Chondrocyte (in vitro differentiated cells): Measurements from ENCODE around the gene PCYOX1L. TPM values are rescaled to one million over a fixed set of nuclear protein-coding genes. Genes with fewer than 3 reads are reported as not detected.

Experiments
- DNase-seq: peaks from one replicate; pipeline ENCODE4 v3.0.0; 2021; ENCODE audit warnings: mixed read lengths, low spot score
- H3K27ac Mint-ChIP-seq: one replicate; pipeline ENCODE4 v1.8.0; 2021; ENCODE audit warnings: mild to moderate bottlenecking, moderate library complexity, mixed read lengths; ENCODE audit not compliant: unreplicated experiment
- H3K27me3 Mint-ChIP-seq: 2 replicates; pipeline ENCODE4 v1.8.0; 2021; ENCODE audit warnings: low read depth, mixed read lengths
- H3K36me3 Mint-ChIP-seq: 2 replicates; pipeline ENCODE4 v1.8.0; 2021; ENCODE audit warnings: low read depth, mixed read lengths
- H3K4me1 Mint-ChIP-seq: 2 replicates; pipeline ENCODE4 v1.8.0; 2021; ENCODE audit warnings: low read depth, mild to moderate bottlenecking, mixed read lengths
- H3K4me3 Mint-ChIP-seq: one replicate; pipeline ENCODE4 v1.8.0; 2021; ENCODE audit warnings: mild to moderate bottlenecking, moderate library complexity, mixed read lengths; ENCODE audit not compliant: unreplicated experiment
- H3K9me3 Mint-ChIP-seq: 2 replicates; pipeline ENCODE4 v1.8.0; 2021; ENCODE audit warnings: low read depth, mixed read lengths
- total RNA-seq: library from RNA; stranded (reverse); gene quantifications from 3 replicates; pipeline ENCODE4 v1.2.1, GENCODE V29; 2021
- TF ChIP-seq, protein P1 (sequence below): fragments of 200-600 bp; sonication (generic); IDR thresholded peaks from 2 replicates; pipeline ENCODE4 v1.5.0; 2021; ENCODE audit warnings: antibody characterized with exemption, mild to moderate bottlenecking, moderate library complexity

The PCYOX1L gene
- total RNA-seq, 1 donor from 2014 or later, result 7.1 TPM

DNA sequence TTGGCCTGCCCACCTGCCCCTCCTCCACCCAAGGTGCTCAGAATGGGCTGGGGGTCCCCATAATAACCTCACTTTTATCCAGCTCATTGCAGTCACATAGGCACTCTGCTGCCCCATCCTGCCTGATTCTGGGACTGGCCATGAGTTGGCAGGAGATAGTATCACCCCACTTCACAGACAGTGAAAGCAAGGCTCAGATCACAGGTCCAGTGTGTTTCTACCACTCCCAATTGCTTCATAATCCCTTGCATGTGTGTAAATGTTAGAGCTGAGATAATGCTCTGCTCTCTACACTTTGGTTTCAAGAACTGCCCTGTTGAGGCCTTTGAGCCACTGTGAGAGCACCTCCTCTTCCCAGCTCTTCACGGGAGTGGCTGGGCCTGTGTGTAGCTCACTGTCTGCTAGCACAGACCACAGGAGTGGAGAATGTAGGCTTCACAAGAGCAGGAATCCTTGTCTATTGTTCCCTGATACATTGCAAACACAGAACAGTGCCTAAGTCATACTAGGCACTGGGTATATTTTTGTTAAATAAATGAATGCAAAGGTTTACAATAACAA lies 8.4 kb downstream of the PCYOX1L start:
- no peaks in the 10 kb centered on the region for H3K36me3 Mint-ChIP-seq

GRCh38 chr5:149367249-149367971 lies 9.6 kb downstream of the PCYOX1L start:
- TF ChIP-seq, protein P1, sequence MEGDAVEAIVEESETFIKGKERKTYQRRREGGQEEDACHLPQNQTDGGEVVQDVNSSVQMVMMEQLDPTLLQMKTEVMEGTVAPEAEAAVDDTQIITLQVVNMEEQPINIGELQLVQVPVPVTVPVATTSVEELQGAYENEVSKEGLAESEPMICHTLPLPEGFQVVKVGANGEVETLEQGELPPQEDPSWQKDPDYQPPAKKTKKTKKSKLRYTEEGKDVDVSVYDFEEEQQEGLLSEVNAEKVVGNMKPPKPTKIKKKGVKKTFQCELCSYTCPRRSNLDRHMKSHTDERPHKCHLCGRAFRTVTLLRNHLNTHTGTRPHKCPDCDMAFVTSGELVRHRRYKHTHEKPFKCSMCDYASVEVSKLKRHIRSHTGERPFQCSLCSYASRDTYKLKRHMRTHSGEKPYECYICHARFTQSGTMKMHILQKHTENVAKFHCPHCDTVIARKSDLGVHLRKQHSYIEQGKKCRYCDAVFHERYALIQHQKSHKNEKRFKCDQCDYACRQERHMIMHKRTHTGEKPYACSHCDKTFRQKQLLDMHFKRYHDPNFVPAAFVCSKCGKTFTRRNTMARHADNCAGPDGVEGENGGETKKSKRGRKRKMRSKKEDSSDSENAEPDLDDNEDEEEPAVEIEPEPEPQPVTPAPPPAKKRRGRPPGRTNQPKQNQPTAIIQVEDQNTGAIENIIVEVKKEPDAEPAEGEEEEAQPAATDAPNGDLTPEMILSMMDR, result peak; percentile 93
- Mint-ChIP-seq H3K36me3 (no peaks in the 10 kb centered on the region), H3K27me3 (no peaks in the 10 kb centered on the region), H3K27ac (no peak overlapping the region), H3K4me1 (peaks cover 26% of the 10 kb centered on the region), H3K9me3 (no peaks in the 10 kb centered on the region), H3K4me3 (no peak overlapping the region)
- no peak for DNase-seq

More for the DNA sequence above, 8.4 kb downstream of the PCYOX1L start:
- H3K4me1 Mint-ChIP-seq, result peaks cover 16% of the 10 kb centered on the region
- no peaks in the 10 kb centered on the region for H3K27me3 Mint-ChIP-seq
- DNase-seq, result no peak
- no peak overlapping the region for H3K4me3 Mint-ChIP-seq
- H3K27ac Mint-ChIP-seq, result no peak overlapping the region
- TF ChIP-seq, protein P1, result no peak
- no peaks in the 10 kb centered on the region for H3K9me3 Mint-ChIP-seq

DNA sequence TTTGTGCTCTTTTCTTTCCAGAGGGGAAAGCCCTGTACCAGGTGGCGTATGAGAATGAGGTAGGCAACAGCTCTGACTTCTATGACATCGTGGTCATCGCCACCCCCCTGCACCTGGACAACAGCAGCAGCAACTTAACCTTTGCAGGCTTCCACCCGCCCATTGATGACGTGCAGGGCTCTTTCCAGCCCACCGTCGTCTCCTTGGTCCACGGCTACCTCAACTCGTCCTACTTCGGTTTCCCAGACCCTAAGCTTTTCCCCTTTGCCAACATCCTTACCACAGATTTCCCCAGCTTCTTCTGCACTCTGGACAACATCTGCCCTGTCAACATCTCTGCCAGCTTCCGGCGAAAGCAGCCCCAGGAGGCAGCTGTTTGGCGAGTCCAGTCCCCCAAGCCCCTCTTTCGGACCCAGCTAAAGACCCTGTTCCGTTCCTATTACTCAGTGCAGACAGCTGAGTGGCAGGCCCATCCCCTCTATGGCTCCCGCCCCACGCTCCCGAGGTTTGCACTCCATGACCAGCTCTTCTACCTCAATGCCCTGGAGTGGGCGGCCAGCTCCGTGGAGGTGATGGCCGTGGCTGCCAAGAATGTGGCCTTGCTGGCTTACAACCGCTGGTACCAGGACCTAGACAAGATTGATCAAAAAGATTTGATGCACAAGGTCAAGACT lies 10.3 kb downstream of the PCYOX1L start:
- H3K4me1 Mint-ChIP-seq, result peaks cover 28% of the 10 kb centered on the region
- no peaks in the 10 kb centered on the region for H3K9me3 Mint-ChIP-seq
- no peaks in the 10 kb centered on the region for H3K36me3 Mint-ChIP-seq
- H3K27me3 Mint-ChIP-seq, result no peaks in the 10 kb centered on the region
- TF ChIP-seq, protein P1, result no peak
- H3K27ac Mint-ChIP-seq, result no peak overlapping the region
- DNase-seq, result no peak
- H3K4me3 Mint-ChIP-seq, result no peak overlapping the region

GRCh38 chr5:149370878-149371277 lies 13.0 kb downstream of the PCYOX1L start:
- TF ChIP-seq, protein P1, result no peak
- no peaks in the 10 kb centered on the region for H3K36me3 Mint-ChIP-seq
- H3K9me3 Mint-ChIP-seq, result no peaks in the 10 kb centered on the region
- no peaks in the 10 kb centered on the region for H3K27me3 Mint-ChIP-seq
- DNase-seq, result no peak
- H3K27ac Mint-ChIP-seq, result no peak overlapping the region
- H3K4me3 Mint-ChIP-seq, result no peak overlapping the region
- H3K4me1 Mint-ChIP-seq, result peaks cover 28% of the 10 kb centered on the region

GRCh38 chr5:149371296-149371962 lies 13.6 kb downstream of the PCYOX1L start:
- Mint-ChIP-seq H3K27me3 (no peaks in the 10 kb centered on the region), H3K27ac (no peak overlapping the region), H3K4me1 (peaks cover 28% of the 10 kb centered on the region), H3K9me3 (no peaks in the 10 kb centered on the region), H3K4me3 (no peak overlapping the region), H3K36me3 (no peaks in the 10 kb centered on the region)
- TF ChIP-seq, protein P1, result peak; percentile 83
- no peak for DNase-seq
